Kidney epithelial cell (primary cell): ENCODE data around the gene ADPRHL1. TPM values are rescaled to one million over a fixed set of nuclear protein-coding genes. Genes with fewer than 3 reads are reported as not detected.

Experiments
- DNase-seq: peaks from one replicate; pipeline ENCODE4 v3.0.0-alpha.2; 2010; ENCODE audit warnings: low read depth
- H3K27me3 ChIP-seq: 2 replicates; pipeline ENCODE4 v1.6.0; 2011; ENCODE audit warnings: low read length; ENCODE audit not compliant: control insufficient read depth, insufficient read depth
- H3K36me3 ChIP-seq: 2 replicates; pipeline ENCODE4 v1.5.1; 2011; ENCODE audit warnings: low read length; ENCODE audit not compliant: control insufficient read depth, insufficient read depth
- H3K4me3 ChIP-seq: 2 replicates; pipeline ENCODE4 v1.5.1; 2011; ENCODE audit warnings: low read depth, mild to moderate bottlenecking, control low read depth, low read length
- total RNA-seq: library from RNA; depleted of rRNA; stranded (reverse); fragments of >200 nt; gene quantifications from 2 replicates; pipeline ENCODE4 v1.2.3, GENCODE V29; 2015
- TF ChIP-seq, protein P1 (sequence below): IDR thresholded peaks from 2 replicates; pipeline ENCODE4 v1.5.1; 2011; ENCODE audit warnings: mild to moderate bottlenecking, moderate library complexity, low read length, control low read depth, inconsistent platforms; ENCODE audit not compliant: insufficient read depth, poor library complexity, severe bottlenecking

The ADPRHL1 gene
- total RNA-seq, 1 donor from 2014 or later, result 0.84 TPM

DNA sequence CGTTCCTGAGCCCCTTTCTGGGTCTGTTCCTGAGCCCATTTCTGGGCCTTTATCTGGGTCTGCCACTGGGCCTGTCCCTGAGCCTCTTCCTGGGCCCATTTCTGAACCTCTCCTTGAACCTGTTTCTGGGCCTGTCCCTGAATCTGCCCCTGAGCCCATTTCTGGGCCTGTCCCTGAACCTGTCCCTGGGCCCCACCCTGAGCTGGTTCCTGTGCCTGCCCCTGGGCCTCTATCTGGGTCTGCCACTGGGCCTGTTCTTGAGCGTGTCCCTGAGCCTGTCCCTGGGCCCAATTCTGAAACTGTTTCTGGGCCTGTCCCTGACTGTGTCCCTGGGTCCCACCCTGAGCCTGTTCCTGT is 48.9 kb downstream of the ADPRHL1 start:
- no peak for DNase-seq
- Histone ChIP-seq H3K4me3 (no peak overlapping the region), H3K36me3 (no peaks in the 10 kb centered on the region), H3K27me3 (peaks cover 15% of the 10 kb centered on the region)
- TF ChIP-seq, protein P1, sequence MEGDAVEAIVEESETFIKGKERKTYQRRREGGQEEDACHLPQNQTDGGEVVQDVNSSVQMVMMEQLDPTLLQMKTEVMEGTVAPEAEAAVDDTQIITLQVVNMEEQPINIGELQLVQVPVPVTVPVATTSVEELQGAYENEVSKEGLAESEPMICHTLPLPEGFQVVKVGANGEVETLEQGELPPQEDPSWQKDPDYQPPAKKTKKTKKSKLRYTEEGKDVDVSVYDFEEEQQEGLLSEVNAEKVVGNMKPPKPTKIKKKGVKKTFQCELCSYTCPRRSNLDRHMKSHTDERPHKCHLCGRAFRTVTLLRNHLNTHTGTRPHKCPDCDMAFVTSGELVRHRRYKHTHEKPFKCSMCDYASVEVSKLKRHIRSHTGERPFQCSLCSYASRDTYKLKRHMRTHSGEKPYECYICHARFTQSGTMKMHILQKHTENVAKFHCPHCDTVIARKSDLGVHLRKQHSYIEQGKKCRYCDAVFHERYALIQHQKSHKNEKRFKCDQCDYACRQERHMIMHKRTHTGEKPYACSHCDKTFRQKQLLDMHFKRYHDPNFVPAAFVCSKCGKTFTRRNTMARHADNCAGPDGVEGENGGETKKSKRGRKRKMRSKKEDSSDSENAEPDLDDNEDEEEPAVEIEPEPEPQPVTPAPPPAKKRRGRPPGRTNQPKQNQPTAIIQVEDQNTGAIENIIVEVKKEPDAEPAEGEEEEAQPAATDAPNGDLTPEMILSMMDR, result no peak

DNA sequence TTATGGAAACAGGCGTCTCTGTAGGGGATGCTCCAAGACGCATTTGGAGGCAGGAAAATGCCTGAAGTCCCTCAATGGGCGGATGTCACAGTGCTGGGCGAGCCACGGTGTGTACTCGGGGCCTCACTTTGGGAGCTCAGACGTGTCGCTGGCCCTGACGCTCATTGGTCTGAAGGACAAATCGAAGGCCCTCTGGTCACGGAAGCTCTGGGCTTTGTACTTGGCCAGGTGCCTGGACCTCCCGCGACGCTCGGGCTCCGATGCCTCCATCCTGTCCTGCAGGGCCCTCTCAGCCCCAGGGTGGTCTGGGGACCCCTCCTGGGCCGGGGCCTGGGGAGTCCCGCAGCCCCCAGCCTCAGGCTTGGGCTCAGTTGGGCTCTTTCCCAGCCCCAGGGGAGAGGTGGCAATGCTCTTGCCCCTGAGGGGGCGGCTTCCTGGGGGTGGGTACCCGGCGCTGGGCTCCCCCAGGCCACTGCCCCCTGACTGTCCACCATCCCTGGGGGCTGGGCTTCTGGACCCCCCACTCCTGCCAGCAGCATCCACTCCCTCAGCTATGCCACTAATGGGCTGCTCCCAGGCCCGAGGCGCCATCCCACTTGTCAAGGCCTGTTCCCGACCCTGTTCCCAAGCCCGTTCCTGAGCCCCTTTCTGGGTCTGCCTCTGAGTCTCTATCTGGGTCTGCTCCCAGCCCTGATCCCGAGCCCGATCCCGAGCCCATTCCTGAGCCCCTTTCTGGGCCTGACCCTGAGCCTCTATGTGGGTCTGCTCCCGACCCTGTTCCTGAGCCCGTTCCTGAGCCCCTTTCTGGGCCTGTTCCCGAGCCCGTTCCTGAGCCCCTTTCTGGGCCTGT is 49.8 kb downstream of the ADPRHL1 start:
- no peak overlapping the region for H3K4me3 ChIP-seq
- DNase-seq, result no peak
- no peaks in the 10 kb centered on the region for H3K36me3 ChIP-seq
- TF ChIP-seq, protein P1, result no peak
- peaks cover 19% of the 10 kb centered on the region for H3K27me3 ChIP-seq

DNA sequence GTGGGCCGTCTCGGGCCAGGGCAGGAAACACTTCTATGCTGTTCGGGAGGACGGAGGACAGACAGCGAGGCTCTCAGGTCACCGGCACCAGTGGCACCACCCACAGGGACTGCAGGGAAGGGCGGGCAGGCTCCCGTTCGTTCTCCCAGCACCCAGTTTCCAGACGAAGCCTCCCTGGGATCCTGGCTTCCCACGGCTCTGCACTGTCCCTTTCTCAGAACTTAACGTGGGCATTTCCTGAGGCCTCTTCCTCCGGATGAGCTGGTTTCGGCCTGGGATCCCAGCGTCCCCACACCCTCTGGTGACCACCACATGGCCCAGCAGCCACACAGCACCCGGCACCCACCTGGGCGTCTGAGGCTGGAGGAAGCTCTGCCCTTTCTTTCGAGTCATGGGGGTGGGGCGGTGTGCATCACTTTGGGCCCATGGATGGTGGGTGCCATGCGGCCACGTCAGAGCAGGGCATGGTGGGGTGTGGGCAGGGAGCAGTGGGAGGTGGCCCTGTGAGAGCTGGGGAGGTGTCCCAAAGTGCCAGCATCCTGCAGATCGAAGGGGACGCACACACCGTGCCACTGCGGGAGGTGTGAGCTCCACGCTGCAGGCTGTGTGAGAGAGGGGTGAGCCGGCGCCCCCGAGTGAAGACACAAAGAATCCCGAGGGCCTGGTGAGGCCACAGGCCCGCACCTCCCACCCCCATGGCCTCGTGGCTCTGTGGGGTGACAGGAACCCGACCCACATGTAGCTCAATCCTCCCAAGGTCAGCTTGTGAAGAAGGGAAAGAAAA is 50.6 kb downstream of the ADPRHL1 start:
- TF ChIP-seq, protein P1, result no peak
- Histone ChIP-seq H3K27me3 (peaks cover 19% of the 10 kb centered on the region), H3K36me3 (no peaks in the 10 kb centered on the region), H3K4me3 (no peak overlapping the region)
- DNase-seq, result no peak

DNA sequence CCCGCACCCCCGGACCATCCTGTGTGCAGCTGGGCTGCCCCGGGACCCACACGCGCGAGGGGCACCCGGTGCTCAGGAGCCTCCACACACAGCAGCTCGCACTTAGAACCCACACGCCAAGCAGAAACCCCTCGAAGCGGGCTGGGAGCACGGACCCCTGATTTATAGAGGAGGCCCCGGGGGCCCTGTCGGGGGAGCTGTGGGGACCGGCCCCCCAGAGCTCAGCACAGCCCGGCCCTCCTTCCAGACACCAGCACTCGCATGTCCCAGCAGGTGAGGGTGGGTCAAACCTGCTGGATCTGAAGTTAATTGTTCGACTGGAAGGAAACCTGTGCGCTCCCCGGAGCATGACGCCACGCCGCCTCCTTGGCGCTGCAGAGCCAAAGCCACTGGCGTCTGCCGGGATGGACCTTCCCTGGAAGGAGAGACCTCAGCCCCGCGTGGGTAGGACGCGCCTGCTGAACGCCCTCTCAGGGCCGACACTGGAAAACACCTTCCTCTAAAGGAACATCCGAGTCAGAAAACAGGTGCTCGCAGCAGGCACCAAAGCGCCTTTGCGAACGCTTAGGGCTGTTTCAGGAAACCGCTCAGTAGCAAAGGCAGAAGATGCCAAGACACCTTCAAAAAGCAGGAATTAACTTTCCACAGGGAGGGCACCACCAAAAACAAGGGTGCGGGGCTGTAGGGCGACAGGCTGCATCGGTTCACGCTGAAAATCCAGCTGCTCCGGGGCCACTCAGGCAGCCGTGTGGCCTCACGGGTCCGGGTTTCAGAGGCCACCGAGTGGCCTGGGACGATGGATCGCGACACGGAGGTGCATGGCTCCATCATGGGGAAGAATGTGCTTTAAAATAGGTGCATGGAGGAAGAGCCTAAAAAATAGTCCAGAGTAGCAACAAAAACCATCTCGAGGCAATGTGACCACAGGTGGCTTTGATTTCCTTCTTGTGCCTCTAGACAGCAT is 51.6 kb downstream of the ADPRHL1 start:
- H3K4me3 ChIP-seq, result no peak overlapping the region
- H3K27me3 ChIP-seq, result peaks cover 19% of the 10 kb centered on the region
- no peaks in the 10 kb centered on the region for H3K36me3 ChIP-seq
- TF ChIP-seq, protein P1, result no peak
- no peak for DNase-seq

DNA sequence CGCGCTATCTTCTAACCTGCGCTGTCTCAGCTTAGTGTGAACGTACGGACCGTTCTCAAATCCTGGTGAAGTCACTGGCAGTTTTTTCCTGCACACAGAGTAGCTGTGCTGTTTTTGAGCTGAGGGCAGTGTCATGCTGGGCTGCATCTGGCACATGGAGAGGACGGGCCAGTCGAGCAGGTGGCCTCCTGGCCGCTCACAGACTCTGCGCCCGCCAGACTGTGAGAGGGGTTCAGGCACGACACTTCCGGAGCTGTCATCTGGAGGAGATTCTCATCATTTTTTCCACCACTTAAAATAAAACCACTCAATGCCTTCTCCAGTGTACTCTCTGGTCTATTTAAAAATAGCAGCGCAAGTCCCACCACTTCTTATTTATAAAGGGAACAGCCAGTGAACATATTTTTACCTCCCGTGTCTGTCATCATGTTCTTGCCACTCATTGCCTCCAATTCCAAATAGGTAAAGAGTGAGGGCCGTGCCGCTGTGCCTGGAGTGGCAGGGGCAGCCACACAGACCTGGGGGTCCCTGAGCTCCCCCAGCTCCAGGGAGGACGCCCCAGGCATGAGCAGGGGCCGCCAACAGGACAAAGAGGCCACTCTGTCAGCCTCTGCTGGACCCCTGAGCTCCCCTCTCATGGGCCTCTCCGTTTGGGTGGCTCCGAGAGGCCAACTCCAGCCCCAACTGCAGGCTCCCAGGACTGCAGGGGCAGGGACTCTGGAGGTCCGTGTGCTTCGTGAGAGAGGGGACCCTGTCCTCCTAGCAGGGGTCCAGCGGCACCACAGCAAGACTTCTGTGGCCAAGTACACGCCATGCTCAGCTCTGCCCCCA is 52.5 kb downstream of the ADPRHL1 start:
- TF ChIP-seq, protein P1, result no peak
- H3K27me3 ChIP-seq, result peaks cover 19% of the 10 kb centered on the region
- H3K4me3 ChIP-seq, result no peak overlapping the region
- no peaks in the 10 kb centered on the region for H3K36me3 ChIP-seq
- DNase-seq, result no peak
